T-helper 9 cell (primary cell): ENCODE results near the gene UBE2O.

Experiments used
- DNase-seq: peaks from one replicate; pipeline ENCODE4 v3.0.0-alpha.2; 2020

Gene UBE2O

DNA sequence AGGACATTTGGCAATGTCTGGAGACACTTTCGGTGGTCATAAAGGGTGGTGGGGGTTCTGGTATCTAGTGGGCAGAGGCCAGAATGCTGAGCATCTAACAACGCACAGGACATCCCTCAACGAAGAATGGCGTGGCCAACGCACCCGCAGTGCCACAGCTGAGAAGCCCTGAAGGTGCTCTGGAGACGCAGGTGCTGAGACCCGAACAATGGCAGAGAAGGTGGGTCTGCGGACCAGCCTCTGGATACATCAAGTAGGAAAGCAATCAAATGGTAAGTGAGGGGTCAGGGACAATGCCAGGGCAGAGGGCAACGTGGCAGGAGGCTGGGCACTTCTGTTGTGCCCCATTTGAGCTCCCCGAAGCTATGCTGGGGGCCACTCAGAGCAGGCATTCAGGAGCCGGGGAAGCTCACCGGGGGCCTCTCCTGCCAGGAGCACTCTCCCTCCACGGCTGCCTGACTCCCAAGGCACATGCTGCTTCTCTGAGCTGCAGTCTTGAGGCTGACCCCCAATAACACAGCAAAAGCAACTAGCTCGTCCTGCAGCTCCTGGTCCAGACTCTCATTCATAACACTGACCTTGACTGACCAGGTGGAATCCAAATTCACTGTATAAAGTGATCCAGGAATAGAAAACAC is 42.5 kb downstream of the UBE2O start:
- no peak for DNase-seq

DNA sequence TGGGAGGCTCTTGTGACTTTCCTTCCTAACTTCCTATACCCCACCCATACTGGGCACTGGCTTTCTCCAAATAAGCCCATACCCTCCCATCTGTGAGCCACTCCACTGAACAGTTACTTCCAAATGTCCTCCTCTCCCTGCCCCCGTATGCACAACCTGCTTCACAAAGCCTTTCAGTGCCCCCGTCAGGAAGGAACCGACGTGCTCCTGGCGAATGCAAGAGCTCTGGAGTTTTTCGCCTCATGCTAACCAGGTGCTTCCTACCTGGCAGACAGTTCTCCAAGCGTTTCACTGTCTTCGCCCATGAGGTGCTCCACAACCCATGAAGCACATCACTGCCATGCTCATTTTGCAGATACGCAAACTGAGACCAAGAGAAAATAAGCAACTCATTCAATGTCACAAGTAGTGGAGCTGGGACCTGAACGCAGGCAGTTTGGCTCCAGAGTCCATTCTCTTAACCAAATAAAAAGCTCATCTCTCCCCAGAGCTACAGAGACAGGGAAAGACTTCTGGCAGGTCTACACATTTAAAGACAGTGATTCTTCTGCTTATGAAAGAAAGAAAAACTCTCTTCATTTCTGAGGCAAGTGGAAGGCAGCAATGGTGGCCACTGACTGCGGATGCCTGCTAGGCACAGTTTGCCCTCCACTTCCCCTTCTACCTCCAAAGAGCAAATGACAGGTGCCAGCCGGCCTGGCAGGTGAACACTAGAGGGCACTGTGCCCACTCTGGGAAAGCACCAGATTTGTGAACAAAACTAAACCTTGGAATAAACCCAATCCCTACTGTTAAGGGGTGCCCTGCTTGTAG is 44.7 kb downstream of the UBE2O start:
- peak; percentile 64 for DNase-seq

DNA sequence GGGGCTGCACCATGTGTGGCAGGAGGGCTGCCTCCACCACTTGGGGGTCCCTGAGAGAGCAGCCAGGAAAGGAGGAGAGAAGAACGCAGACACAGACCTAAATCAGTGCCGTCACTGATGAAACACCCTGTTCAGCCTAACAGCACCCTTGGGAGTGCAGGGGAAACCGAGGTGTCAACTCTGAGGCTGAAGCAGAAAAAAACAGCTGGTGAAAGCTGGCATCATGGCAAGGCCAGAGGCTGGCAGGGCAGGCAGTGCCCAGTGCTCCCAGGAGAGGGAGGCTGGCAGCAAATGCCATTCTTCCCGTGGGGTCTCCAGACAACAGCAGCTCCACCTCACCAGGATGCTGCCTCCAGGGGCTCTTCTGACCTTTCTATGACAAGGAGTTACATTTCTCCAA is 45.4 kb downstream of the UBE2O start:
- DNase-seq: no peak

DNA sequence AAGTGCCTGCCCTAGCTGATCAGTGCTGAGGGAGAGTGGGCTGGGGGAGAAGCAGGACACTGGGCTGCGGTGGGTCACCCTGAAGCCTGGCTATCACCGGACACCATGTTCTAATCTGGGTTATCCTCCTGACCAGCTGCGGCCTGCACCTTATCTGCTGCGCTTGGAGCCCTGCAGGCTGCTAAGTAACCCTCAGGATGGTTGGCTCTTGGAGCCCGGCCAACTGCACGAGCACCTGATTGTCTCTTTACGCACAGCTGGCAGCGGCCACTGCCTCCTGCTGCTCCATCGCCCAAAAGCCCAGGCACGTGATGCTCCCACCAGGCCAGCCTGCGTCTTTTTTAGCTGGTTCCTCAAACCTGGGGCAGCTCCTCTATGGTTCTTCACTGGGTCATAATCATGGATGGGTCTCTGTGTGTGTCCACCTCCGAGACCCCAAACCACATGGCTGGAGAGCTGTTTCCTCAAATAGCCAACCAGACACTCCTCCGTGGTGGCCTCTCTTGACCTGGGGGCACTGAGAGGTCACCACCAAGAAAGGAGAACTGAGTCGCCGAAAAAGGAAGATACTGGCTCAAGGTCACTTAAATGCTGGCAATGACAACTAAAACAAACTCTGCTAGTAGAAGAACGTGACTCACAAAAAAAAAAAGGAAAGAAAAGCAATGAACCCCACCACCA is 46.8 kb downstream of the UBE2O start:
- DNase-seq: no peak

DNA sequence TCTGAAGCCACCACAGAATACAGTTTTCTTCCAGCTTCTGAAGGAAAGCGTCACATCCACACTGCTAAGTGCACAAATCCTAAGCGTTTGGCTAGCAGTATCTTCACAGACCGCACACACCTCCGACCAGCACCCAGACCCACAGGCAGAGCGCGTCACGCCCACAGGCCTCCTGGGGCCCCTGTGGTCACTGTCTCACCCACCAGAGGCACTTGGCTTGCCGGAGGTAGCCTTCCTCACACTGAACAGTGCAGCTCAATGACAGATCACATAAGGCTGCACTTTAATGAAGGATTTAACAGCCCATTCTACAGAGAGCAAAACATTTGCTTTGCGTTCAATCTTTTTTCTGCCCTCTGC is 47.4 kb downstream of the UBE2O start:
- no peak for DNase-seq

DNA sequence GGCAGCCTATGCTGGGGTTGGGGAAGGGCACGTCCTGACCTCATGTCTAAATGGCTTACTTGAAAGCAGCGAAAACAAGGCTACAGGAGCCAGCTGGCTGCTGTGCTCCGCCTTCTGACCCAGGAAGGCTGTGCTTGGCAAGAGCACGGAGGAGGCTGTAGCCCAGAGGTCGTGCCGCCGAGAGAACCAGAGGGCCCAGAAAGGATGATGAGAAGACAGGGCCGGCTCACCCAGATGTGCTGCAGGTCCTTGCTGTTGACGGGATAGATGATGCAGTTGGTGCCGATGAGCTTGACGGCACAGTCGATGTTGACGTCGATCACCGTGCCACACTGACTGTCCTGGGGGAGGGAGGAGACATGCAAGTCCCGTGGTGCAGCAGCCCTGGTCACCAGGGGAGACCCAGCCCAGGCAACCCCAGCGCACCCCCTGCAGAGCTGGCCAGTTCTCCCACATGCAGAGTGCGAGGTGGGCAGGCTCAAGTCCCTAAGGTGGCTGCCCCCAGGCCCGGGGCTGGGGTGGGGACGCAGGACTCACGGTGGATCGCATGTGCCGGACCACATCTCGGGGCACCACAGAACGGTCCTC is 47.9 kb downstream of the UBE2O start:
- DNase-seq: no peak

DNA sequence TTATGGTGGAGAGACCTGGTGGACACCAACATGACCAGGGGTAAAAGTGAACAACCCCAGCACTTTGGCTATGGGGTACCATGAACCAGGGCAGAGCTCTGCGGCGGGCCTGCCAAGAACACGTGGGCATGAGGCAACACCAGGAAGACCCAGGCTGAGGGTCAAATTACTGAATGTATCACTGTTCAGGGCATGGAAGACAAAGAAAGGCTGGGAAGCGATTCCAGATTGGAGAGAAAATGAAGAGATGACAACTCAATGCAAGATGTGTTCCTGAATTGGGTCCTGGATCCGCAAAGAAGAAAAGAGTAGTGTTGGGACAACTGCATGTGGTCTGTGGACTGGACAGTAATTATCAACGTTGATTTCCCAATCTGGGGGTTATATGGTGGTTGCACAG is 48.7 kb downstream of the UBE2O start:
- no peak for DNase-seq

DNA sequence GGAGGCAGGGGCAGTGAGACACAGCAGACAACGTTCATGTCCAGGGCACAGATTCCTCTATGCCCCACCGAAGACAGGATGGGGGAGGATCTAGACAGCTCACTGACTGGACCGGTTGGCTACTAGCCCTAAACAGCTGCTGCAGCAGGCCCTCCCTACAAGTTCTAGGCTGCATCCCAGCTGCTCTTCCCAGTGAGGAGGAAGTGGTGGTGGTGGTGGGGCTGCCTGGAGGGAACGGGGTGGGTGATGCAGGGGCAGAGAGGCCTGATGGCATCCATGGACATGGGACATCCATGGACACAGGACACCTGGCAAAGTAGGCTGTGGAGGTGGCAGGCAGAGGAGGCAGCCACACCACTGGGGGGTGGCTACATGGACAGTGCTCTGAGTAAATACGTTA is 50.2 kb downstream of the UBE2O start:
- DNase-seq: no peak

DNA sequence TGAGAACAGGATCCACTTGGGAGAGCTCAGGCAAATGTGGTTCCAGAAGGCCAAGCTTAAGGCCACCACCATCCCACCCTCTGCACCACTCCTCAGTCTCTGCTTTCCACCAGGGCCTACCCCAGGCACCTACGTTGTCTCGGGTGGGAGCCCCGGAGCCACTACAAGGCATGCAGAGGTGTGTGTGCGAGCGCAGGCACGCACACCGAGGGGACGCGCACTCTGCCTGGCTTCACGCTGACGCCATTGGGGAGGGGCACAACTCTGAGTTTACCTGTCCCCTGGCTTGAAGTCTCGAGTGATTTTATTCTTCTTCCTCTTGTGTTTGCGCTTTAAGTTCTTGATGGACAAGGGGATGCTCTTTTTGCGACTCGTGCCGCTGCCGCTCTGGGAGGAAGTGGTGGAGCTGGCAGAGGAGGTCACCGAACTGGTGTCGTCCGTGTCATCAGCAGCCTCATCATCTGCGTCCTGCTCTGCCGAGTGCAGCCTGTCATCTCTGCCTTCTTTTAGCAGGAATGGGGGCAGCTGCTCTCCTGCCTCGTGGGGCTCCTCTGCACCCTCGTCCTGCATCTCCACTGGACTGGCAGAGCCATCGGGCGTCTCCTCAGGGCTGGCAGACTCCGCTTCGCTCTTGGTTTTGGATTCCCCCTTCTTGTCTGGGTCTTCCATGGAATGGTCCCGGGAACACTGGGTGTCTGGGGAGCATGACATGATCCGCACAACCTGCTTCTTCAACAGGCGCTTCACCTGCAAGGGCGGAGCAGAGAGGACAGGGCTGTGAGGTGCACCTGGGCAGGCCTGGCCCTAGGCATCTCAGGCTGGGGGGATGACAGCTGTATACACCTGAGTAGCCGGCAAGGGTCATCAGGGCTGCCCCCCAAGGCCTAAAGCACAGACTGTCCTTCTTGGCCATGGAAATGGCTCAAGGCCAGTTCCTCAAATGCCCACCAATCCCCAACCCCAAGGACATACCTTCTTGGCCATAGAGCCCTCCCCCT is 53.5 kb downstream of the UBE2O start:
- DNase-seq: no peak

DNA sequence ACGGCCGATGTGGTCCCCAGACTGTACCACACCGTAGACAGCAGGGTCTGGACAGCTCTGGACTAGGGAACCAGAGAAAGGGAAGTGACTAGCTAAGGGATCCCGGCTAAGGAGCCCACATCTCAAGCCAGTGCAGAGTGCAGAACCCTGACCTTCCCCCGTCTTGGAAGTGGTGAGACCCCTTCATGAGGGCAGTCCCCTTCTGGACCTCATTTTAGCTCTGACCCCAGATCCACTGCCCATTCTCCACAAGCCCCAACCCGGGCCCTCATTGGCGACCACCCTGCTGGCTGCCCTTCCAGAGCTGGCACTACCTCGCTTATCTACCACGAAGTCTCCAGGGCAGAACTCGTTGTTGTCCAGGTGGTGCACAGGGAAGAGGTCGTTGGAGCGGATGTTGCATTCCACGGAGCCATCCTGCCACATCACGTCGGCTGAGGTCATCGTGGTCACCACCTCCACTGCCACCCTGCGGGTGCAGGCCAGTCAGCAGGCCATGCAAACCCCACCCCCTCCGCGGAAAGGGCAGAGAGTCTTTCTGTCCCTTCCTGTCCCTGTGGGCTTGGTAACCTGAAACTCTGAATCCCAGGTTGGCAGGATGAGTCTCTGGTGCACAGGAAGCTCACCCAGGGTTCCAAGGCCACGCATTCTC is 54.3 kb downstream of the UBE2O start:
- DNase-seq: no peak

DNA sequence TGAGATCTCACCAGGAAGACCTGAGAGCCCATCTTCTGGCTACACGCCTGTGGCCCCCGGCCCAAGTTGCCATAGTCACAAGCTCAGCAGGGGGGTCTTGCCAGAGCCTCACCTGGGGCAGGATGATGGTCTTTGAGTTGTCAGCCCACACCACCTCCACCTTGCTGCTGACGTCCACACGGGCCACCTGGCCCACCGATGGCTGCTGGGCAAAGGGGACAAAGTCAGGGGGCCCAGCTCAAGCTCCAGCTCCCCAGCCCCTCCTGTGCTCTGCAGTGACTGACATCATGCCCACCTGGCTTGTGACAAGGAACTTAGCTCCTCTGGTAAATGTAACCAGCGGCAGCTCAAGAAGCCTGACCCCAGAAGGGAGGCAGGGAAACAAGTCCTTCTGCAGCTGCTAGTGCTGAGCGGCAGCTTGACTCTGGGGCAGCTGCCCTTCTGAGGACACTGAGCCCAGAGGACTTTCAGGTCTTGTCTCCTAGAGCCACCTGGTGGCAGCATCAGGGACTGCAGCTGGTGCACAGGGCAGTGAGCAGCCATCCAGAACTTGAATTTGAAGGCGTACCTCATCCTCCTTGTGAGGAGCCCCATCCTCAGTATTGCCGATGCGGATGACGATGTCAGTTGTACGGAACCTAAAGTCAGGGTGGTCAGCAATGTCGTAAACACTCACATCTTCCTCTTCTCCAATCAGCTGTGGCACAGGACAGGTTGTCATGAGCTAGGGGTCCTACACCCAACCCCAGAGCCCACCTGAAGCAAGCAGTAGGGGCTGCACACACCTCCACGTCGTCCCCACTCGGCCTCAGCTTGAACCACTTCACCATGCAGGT is 55.0 kb downstream of the UBE2O start:
- DNase-seq: peak; percentile 85

DNA sequence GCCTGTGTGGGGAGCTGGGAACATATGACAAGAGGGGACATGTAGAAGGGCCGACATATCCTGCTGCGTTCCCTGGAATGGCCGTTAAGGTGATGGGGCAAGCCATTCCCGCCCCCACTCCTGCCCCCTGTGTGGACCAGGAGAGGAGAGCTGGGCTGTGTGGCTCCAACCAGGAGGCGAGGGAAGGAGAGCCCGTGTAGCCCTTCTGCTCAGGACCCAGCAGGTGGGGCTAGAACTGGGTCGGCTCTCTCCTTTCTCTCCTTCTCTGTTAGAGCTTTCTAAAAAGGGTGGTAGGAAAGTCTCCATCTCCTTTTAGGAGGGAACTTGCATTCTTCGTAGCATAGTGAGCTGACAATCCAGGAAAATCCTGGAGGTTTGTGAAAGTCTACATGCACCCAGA is 55.8 kb downstream of the UBE2O start:
- no peak for DNase-seq

DNA sequence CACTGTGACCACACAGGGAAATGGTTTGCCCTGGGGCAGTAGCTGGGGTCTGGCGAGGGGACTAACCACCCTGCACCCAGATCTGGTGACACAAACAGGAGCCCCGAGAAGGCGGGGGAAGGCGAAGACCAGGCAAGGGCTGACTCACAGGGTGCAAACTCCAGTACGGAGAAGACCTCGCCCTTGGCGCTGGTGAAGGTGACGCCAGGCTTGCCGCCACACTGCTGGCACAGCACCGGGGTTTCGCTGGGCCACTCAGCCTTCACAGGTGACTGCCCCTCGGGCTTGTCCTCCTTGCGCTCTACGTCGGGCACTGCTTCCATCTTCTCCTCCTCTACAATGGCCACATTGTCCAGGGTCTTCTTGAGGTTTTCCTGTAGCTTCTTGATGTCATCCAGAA is 57.0 kb downstream of the UBE2O start:
- no peak for DNase-seq

DNA sequence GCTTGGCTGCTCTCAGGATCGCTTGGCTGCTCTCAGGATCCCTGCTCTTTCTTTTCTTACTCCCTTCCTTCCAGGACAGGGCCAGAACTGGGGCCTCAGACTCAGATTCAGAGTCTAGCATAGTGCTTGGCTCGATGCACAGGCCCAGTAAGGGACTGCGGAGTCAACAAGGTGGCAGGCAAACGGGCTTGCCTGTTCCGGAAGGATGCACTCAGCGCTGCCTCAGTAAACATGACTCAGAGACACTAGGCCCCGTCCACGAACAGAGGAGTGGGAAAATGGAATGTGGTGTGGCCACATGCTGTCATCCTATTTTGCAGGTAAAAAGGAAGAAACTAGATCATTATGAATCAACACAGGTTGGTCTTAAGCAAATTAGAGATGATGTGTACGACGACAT is 58.8 kb downstream of the UBE2O start:
- no peak for DNase-seq

DNA sequence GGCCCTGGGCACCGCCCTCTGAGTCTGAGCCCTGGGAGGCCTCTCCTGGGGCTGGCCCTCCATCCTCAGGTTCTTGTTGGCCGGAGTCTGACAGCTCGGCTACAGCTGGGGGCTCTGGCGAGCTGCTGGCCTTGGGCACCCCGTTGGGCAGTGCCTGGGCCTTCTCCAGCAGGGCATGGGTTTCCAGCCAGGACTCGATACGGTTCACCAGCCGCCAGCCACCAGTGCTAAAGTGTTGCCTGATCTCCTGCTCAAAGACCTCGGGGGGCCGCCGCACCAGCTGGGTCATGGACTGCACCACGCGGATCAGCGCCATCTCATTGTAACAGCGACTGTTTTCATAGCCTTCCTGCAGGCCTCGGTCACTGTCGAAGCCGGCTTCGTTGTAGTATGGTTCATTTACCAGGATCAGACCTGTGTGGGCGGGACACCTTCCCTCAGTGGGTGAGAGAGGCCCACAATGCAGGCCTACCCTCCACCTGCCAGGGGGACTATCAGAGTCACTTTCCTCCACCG is 61.7 kb downstream of the UBE2O start:
- no peak for DNase-seq

DNA sequence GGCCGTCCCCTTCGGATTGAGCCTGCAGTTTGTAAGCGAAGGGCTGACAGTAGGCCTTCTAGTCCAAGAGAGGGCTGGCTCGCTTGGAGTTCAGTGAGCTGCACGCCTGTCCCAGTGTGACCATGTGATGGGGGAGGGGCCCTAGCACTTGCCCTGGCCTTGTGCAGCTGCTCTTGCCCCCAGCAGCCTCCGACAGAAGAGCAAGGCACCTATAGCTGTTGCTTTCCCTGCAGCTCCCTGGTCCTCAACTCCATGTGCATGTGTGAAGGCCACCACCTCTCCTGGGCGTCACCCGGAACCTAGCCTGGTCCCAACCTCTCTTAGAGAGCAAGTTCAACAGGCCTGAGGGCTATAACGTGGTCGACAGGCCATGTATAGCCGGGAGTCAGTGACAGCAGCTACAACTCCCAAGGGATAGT is 62.9 kb downstream of the UBE2O start:
- no peak for DNase-seq

DNA sequence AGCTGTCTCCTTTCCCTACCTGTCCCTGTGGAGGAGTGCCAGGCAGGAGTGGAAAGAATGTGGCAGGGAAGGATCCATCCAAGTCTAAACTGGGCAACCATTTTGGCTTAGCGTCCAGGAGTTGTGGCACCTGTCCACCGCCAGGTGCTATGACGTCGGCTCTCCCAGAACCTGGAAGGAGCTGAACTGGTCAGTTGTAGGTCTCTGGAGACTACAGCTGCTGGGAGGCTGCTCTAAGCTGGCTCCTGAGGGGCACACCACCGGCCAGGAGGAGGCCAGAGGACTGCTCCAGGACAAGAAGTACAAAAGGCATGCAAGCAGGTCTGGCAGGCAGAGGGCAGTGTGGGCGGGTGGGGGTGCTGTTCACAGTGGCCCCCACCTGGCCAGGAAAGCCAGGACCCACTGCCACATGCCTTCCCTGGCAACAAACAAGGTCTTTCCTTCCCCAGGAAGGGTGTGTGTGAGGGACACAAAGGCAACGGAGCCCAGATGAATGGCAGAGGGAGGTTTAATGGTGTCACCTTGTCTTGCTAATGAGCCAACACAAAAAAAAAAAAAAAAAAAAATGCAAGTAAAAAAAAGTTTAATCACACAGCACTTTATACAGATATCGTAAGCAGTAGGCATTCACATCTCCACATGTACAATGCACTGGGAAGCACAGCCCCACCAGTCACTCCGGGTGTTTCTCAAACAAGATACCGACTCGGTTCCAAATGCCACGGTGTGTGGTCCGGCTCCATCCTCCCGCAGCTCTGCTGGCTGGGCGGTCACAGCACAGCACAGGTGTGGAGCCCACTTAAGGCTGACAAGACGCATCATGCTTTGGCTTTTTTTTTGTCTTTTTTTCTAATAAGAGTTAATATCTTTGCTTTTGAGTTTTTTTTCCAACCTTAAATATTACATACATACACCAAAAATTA is 63.7 kb downstream of the UBE2O start:
- DNase-seq: no peak

DNA sequence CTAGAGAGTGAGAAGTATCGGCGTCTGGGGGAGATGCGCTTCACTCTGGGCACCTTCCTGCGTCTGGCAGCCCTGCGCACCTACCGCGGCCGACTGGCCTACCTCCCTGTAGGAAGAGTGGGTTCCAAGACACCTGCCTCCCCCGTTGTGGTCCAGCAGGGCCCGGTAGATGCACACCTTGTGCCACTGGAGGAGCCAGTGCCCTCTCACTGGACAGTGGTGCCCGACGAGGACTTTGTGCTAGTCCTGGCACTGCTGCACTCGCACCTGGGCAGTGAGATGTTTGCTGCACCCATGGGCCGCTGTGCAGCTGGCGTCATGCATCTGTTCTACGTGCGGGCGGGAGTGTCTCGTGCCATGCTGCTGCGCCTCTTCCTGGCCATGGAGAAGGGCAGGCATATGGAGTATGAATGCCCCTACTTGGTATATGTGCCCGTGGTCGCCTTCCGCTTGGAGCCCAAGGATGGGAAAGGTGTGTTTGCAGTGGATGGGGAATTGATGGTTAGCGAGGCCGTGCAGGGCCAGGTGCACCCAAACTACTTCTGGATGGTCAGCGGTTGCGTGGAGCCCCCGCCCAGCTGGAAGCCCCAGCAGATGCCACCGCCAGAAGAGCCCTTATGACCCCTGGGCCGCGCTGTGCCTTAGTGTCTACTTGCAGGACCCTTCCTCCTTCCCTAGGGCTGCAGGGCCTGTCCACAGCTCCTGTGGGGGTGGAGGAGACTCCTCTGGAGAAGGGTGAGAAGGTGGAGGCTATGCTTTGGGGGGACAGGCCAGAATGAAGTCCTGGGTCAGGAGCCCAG is 65.8 kb downstream of the UBE2O start:
- DNase-seq: no peak
